GM18867 (cell line): Measurements from ENCODE around the gene SYT17.

Source experiments
- ATAC-seq: cut with Tn5 transposase; IDR thresholded peaks from one replicate; pipeline ENCODE4 v1.9.1; 2021; ENCODE audit warnings: mild to moderate bottlenecking, moderate library complexity; ENCODE audit not compliant: unreplicated experiment

The SYT17 gene

GRCh38 chr16:19291475-19291874 is 123.4 kb downstream of the SYT17 start:
- ATAC-seq: no peak

GRCh38 chr16:19292186-19292585 is 124.1 kb downstream of the SYT17 start:
- no peak for ATAC-seq

GRCh38 chr16:19294156-19294649 is 126.2 kb downstream of the SYT17 start:
- peak; percentile 69 for ATAC-seq

GRCh38 chr16:19295393-19295792 is 127.4 kb downstream of the SYT17 start:
- ATAC-seq: no peak

GRCh38 chr16:19297454-19297853 is 129.4 kb downstream of the SYT17 start:
- no peak for ATAC-seq

GRCh38 chr16:19299565-19299964 is 131.5 kb downstream of the SYT17 start:
- no peak for ATAC-seq

GRCh38 chr16:19301931-19302330 is 133.9 kb downstream of the SYT17 start:
- ATAC-seq: no peak

GRCh38 chr16:19304750-19305149 is 136.7 kb downstream of the SYT17 start:
- ATAC-seq: no peak

GRCh38 chr16:19305443-19305842 is 137.4 kb downstream of the SYT17 start:
- no peak for ATAC-seq

- no peak for ATAC-seq
These were observed 139.7 kb downstream of the SYT17 start for GRCh38 chr16:19307587-19308241.

- no peak for ATAC-seq
These were observed 140.4 kb downstream of the SYT17 start for GRCh38 chr16:19308392-19308791.

- no peak for ATAC-seq
These were observed 141.1 kb downstream of the SYT17 start for GRCh38 chr16:19309178-19309577.

GRCh38 chr16:19314718-19315425 is 146.8 kb downstream of the SYT17 start:
- no peak for ATAC-seq

GRCh38 chr16:19315889-19316433 is 147.9 kb downstream of the SYT17 start:
- ATAC-seq: no peak

- ATAC-seq: no peak
These were observed 148.8 kb downstream of the SYT17 start for GRCh38 chr16:19316846-19317245.
